HG03135 (cell line): Measurements from ENCODE around the gene IFIT5.
"Not testable (repeated sequence)": the region's sequence is repeated elsewhere in the genome, so short reads cannot be mapped to it uniquely, and the experiment has no call there.

Experiments
- ATAC-seq: cut with Tn5 transposase; IDR thresholded peaks from one replicate; pipeline ENCODE4 v1.9.1; 2021; ENCODE audit warnings: mild to moderate bottlenecking, moderate library complexity; ENCODE audit not compliant: unreplicated experiment

Gene IFIT5

GRCh38 chr10:89427629-89428028 lies 13.3 kb downstream of the IFIT5 start:
- no peak for ATAC-seq

GRCh38 chr10:89428877-89429276 lies 14.5 kb downstream of the IFIT5 start:
- no peak for ATAC-seq

GRCh38 chr10:89431977-89432376 lies 17.6 kb downstream of the IFIT5 start:
- ATAC-seq = no peak

GRCh38 chr10:89438525-89438924 lies 24.2 kb downstream of the IFIT5 start:
- no peak for ATAC-seq

GRCh38 chr10:89440226-89441009 lies 26.1 kb downstream of the IFIT5 start:
- no peak for ATAC-seq

- no peak for ATAC-seq
Measured at GRCh38 chr10:89442289-89442688, 27.9 kb downstream of the IFIT5 start.

- not testable (repeated sequence) for ATAC-seq
Measured at GRCh38 chr10:89444819-89445218, 30.5 kb downstream of the IFIT5 start.

- no peak for ATAC-seq
Measured at GRCh38 chr10:89450901-89451300, 36.5 kb downstream of the IFIT5 start.

GRCh38 chr10:89452193-89452592 lies 37.8 kb downstream of the IFIT5 start:
- no peak for ATAC-seq

GRCh38 chr10:89454561-89455347 lies 40.4 kb downstream of the IFIT5 start:
- ATAC-seq = no peak

GRCh38 chr10:89458291-89458690 lies 43.9 kb downstream of the IFIT5 start:
- ATAC-seq = no peak

- no peak for ATAC-seq
Measured at GRCh38 chr10:89458784-89459183, 44.4 kb downstream of the IFIT5 start.

- no peak for ATAC-seq
Measured at GRCh38 chr10:89463846-89464537, 49.6 kb downstream of the IFIT5 start.

- ATAC-seq = no peak
Measured at GRCh38 chr10:89465196-89465595, 50.8 kb downstream of the IFIT5 start.

GRCh38 chr10:89466599-89467035 lies 52.2 kb downstream of the IFIT5 start:
- no peak for ATAC-seq

- ATAC-seq = no peak
Measured at GRCh38 chr10:89468191-89468965, 54.0 kb downstream of the IFIT5 start.

- no peak for ATAC-seq
Measured at GRCh38 chr10:89469517-89469916, 55.1 kb downstream of the IFIT5 start.
